Activated CD8-positive, alpha-beta memory T cell treated with anti-CD3 and anti-CD28 coated beads for 4 hours (primary cell): ENCODE results near the gene ACO2.
"Not testable (repeated sequence)": the region's sequence is repeated elsewhere in the genome, so short reads cannot be mapped to it uniquely, and the experiment has no call there.

ENCODE experiments used
- DNase-seq, 2 donors: peaks; one replicate each; pipeline ENCODE4 v3.0.0-alpha.2; 2020; ENCODE audit warnings: low read depth in 2 of 2

The ACO2 gene

DNA sequence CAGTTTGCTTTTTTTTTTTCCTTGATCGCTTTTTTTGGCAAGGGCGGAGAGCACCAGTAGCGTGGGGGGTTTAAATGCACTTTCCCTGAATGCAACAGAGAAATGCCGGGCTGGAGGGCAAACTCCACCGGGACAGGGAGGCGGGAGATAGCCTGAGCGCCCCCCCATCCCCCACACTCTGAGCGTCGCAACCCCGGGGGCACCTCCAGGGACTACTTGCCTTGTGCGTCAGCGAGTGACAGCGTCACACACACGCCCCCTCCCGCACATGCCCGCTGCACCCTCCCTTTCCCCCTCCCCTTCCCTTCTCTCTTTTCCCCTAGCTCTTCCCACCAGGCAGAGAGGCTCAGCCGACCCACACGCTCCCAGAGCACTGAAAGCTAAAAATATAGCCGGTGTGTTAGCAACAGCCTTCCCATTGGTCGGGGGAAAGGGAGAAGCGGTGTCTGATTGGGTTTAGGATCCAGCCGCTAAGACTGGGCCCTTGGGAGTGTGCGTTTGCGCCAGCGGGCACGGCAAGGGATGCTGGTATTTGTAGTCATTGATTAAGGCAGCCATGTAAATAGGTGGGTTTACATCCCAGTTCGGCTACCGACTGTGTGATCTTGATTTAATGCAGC lies 20.6 kb upstream of the ACO2 start:
- DNase-seq: peak; percentile 70 to 85

GRCh38 chr22:41458161-41458728 lies 10.7 kb upstream of the ACO2 start:
- no peak for DNase-seq

GRCh38 chr22:41459431-41459830 lies 9.5 kb upstream of the ACO2 start:
- no peak for DNase-seq

DNA sequence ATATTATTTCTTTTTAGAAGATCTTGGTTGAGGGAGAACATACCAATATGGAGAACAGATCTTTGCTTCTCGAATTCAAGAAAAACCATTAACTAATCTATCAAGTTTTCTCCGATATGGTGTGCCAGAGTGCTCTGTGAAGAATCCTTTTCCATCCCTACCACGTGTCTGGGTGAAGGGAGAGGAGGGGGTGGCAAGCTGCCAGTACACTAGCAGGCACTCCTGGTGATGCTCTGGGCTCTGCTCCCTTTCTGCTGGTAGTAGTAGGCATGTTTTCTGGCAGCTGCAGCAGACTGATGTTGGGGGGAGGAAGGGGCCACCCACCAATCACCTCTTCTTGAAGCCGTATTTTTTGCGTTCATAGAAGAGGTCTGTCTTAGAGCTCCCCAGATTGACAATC lies 8.8 kb upstream of the ACO2 start:
- DNase-seq: not testable (repeated sequence)

DNA sequence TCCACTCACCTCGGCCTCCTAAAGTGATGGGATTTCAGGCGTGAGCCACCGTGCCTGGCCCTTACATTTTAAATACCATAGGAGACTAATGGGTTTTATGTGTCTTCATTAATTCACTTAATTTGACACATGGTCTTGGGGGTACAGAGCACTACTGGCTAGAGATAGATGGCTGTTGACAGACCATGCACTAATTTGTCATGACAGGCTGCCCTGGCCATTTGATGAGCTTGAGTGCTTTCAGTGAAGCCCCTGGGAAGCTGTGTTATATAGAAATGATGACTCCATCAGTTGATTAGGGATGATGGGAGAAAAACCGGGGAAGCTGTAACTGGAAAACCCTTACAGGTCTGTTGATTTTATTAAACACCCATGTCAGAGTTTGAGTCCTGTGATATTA lies 7.0 kb upstream of the ACO2 start:
- no peak for DNase-seq

- DNase-seq: peak in 1 of 2 donors; percentile 3
Observed at GRCh38 chr22:41469218-41469851, 418 bp downstream of the ACO2 start.

GRCh38 chr22:41470886-41471285 lies 2.0 kb downstream of the ACO2 start:
- DNase-seq: no peak

DNA sequence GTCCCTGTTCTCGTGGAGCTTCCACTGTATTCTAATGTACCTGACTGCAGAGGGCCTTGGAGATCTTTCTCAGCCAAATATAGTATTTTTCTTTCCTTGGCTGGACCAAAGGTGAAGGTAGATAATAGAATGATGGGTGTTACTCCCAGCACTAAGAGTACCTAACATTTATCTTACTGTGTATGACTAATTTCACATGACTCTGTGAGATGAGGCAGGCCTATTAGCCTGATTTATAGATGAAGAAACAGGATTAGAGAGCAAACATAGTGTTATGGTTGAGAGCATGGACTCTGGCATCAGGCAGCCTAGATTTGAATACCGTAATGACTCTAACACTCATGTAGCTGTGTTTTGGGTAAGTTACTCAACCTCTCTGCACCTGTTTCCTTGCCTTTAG lies 2.7 kb downstream of the ACO2 start:
- no peak for DNase-seq

- DNase-seq: no peak
Observed at GRCh38 chr22:41474872-41475451, 6.0 kb downstream of the ACO2 start.

- DNase-seq: no peak
Observed at GRCh38 chr22:41478473-41478872, 9.6 kb downstream of the ACO2 start.

DNA sequence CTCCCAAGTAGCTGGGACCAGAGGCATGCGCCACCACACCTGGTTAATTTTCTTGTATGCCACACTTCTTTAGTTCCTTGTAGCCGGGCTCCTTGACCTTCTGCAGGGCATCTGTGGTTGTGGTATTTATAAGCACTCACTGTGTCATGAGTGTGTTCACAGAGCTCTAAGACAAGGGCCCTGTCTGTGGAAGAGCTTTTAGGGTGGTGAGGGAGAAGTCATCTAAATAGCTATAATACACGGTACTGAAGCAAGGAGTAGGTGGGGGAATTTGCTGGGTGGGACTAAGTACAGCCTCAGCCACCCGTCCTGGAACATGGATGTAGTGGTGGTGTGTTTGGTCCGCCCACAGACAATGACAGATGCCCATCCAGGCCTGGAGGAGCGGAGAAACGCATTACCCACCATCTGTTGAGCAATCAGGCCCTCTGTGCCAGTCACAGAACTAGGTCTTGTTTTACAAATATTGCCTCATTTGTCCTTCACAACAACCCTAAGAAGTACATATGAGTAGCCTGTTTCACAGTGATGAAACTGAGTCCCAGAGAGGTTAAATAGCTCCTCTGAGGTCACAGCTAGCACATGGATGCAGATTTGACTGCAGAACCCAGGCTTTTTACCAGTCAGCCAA lies 10.1 kb downstream of the ACO2 start:
- DNase-seq: no peak

GRCh38 chr22:41479671-41480396 lies 10.9 kb downstream of the ACO2 start:
- DNase-seq: no peak

GRCh38 chr22:41480397-41480735 lies 11.4 kb downstream of the ACO2 start:
- no peak for DNase-seq

GRCh38 chr22:41481131-41481830 lies 12.4 kb downstream of the ACO2 start:
- DNase-seq: no peak

- no peak for DNase-seq
Observed at GRCh38 chr22:41481925-41482318, 13.0 kb downstream of the ACO2 start.

- no peak for DNase-seq
Observed at GRCh38 chr22:41482319-41482935, 13.5 kb downstream of the ACO2 start.

DNA sequence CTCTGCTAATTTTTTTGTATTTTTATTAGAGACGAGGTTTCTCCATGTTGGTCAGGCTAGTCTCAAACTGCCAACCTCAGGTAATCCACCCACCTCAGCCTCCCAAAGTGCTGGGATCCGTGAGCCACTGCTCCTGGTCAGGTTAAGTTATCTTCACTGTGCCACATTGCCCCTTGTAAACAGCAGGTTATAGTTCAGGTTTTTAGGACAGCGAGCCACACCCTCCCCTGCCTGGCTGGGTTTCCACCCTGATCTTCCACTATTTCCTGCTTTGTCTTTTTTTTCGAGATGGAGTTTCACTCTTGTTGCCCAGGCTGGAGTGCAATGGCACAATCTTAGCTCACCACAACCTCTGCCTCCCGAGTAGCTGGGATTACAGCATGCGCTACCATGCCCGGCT lies 16.1 kb downstream of the ACO2 start:
- DNase-seq: no peak

- DNase-seq: no peak
Observed at GRCh38 chr22:41487037-41487935, 18.4 kb downstream of the ACO2 start.

- DNase-seq: no peak
Observed at GRCh38 chr22:41488076-41488475, 19.2 kb downstream of the ACO2 start.
